GM12892 (cell line): Measurements from ENCODE around the gene SNX8. TPM values are rescaled to one million over a fixed set of nuclear protein-coding genes. Genes with fewer than 3 reads are reported as not detected.

Experiments
- DNase-seq: peaks from one replicate; pipeline ENCODE4 v3.0.0; 2011; ENCODE audit not compliant: insufficient read length
- FAIRE-seq: peaks from 2 replicates; lab custom pipeline; 2011; peaks lifted over from hg19 to GRCh38; lab: Jason Lieb, UNC
- POLR2A ChIP-seq: IDR thresholded peaks from 2 replicates; pipeline ENCODE4 v1.6.1; 2011; ENCODE audit warnings: low read depth, low read length, control low read depth
- POLR2AphosphoS5 ChIP-seq: IDR thresholded peaks from 2 replicates; pipeline ENCODE4 v1.6.1; 2011; ENCODE audit warnings: low read depth, low read length, control low read depth
- TAF1 ChIP-seq: IDR thresholded peaks from 2 replicates; pipeline ENCODE4 v1.6.1; 2011; ENCODE audit warnings: low read depth, mild to moderate bottlenecking, control low read depth, low read length, borderline replicate concordance
- polyA plus RNA-seq: library from polyadenylated mRNA; unstranded; fragments of >200 nt; gene quantifications from one replicate; pipeline ENCODE4 v1.2.1, GENCODE V29; 2012; ENCODE audit warnings: missing spikeins, inconsistent platforms; ENCODE audit not compliant: missing spikeins

The SNX8 gene
- 57.1 TPM for polyA plus RNA-seq

GRCh38 chr7:2314209-2314955 is at the start of gene SNX8:
Gene SNX8 (minus strand): TSS chr7:2314441. CDS start chr7:2314421, 20 bp downstream.
- peak; percentile 55; the same call in 1 of the 2 replicates for TF ChIP-seq POLR2AphosphoS5
- peak; percentile 74; the same call in 1 of the 2 replicates for TF ChIP-seq TAF1
- TF ChIP-seq POLR2A = peak; percentile 78; the same call in 1 of the 2 replicates
- FAIRE-seq = peak; percentile 96

GRCh38 chr7:2362385-2363088 is 48.3 kb upstream of the SNX8 start:
- TF ChIP-seq TAF1 (no peak), POLR2AphosphoS5 (no peak), POLR2A (no peak)
- no peak for DNase-seq

More at GRCh38 chr7:2314209-2314955, at the start of gene SNX8:
- peak; percentile 92 for DNase-seq

GRCh38 chr7:2360796-2361195 is 46.6 kb upstream of the SNX8 start:
- no peak for FAIRE-seq

More at GRCh38 chr7:2362385-2363088, 48.3 kb upstream of the SNX8 start:
- no peak for FAIRE-seq

GRCh38 chr7:2359610-2360009 is 45.4 kb upstream of the SNX8 start:
- DNase-seq = no peak
- FAIRE-seq = no peak
- TF ChIP-seq POLR2AphosphoS5 (no peak), TAF1 (no peak), POLR2A (no peak)

More at GRCh38 chr7:2360796-2361195, 46.6 kb upstream of the SNX8 start:
- DNase-seq = no peak
- TF ChIP-seq POLR2AphosphoS5 = no peak
- TF ChIP-seq TAF1 = no peak
- no peak for TF ChIP-seq POLR2A

- no peak for TF ChIP-seq POLR2A
- no peak for TF ChIP-seq TAF1
- no peak for TF ChIP-seq POLR2AphosphoS5
- DNase-seq (no peak), FAIRE-seq (no peak)
These were observed 44.8 kb upstream of the SNX8 start for GRCh38 chr7:2358968-2359527.

GRCh38 chr7:2357571-2357970 is 43.3 kb upstream of the SNX8 start:
- TF ChIP-seq POLR2A = no peak
- FAIRE-seq = no peak

GRCh38 chr7:2357165-2357564 is 42.9 kb upstream of the SNX8 start:
- FAIRE-seq = no peak

More at GRCh38 chr7:2357571-2357970, 43.3 kb upstream of the SNX8 start:
- DNase-seq = no peak

GRCh38 chr7:2355705-2356008 is 41.4 kb upstream of the SNX8 start:
- FAIRE-seq = no peak
- no peak for DNase-seq
- TF ChIP-seq POLR2A (no peak), POLR2AphosphoS5 (0 out of 2 replicates have a peak, but pooled peaks have one; percentile 1), TAF1 (no peak)

More at GRCh38 chr7:2357165-2357564, 42.9 kb upstream of the SNX8 start:
- TF ChIP-seq POLR2AphosphoS5 (no peak), TAF1 (no peak), POLR2A (no peak)
- no peak for DNase-seq

GRCh38 chr7:2354939-2355704 is 40.9 kb upstream of the SNX8 start:
- no peak for FAIRE-seq
- TF ChIP-seq TAF1 = 0 out of 2 replicates have a peak, but pooled peaks have one; percentile 14
- TF ChIP-seq POLR2A = no peak
- 0 out of 2 replicates have a peak, but pooled peaks have one; percentile 6 for TF ChIP-seq POLR2AphosphoS5
- DNase-seq = no peak

- peak; percentile 94 for FAIRE-seq
These were observed 40.1 kb upstream of the SNX8 start, which contains the start of gene EIF3B for GRCh38 chr7:2354186-2354938. Gene EIF3B (plus strand): TSS chr7:2354827. CDS start chr7:2354922, 95 bp downstream.

GRCh38 chr7:2353936-2354185 is 39.6 kb upstream of the SNX8 start:
- DNase-seq (peak; percentile 90), FAIRE-seq (no peak)
- TF ChIP-seq TAF1 = peak; percentile 73; the same call in 1 of the 2 replicates
- TF ChIP-seq POLR2AphosphoS5 = peak; percentile 93
- peak; percentile 96 for TF ChIP-seq POLR2A

More at GRCh38 chr7:2354186-2354938, 40.1 kb upstream of the SNX8 start, which contains the start of gene EIF3B:
- TF ChIP-seq POLR2A (peak; percentile 97), TAF1 (peak; percentile 94), POLR2AphosphoS5 (peak; percentile 93)
- peak; percentile 90 for DNase-seq
